SHP77 treated with DMSO at 0.1 percent for 48 hours (cell line): Measurements from ENCODE around the gene SLC3A2.

Experiments
- DNase-seq: peaks from one replicate; lab custom pipeline; 2025; lab: John Stamatoyannopoulos, UW

The SLC3A2 gene

DNA sequence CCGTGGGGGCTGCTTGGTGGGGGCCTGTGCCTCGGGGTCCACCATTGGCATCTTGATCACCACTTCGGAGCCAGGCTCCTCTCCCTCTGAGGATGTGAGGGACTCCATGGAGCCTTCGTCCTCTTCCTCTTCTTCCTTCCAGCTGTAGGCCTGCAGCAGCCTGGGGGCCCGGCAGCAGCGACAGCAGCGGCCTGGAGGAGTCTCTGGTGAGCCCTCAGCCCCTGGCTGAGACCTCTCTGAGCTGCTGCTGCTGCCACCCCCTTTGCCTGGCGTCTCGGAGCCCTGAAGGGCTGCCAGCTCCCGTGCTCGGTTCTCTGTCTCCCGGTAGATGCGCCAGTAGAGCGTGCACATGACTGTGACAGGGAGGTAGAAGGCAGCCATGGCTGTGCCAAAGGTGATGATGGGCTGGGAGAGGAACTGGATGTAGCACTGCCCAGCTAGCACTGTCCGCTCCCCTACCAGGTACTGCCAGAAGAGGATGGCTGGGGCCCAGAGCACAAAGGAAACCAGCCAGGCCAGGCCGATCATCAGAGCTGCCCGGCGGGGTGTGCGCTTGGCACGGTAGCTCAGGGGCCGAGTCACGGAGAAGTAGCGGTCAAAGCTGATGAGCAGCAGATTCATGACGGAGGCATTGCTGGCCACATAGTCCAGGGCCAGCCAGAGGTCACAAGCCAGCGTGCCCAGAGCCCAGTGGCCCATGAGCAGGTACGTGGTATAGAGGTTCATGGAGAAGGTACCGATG lies 29.6 kb downstream of the SLC3A2 start:
- DNase-seq = no peak

DNA sequence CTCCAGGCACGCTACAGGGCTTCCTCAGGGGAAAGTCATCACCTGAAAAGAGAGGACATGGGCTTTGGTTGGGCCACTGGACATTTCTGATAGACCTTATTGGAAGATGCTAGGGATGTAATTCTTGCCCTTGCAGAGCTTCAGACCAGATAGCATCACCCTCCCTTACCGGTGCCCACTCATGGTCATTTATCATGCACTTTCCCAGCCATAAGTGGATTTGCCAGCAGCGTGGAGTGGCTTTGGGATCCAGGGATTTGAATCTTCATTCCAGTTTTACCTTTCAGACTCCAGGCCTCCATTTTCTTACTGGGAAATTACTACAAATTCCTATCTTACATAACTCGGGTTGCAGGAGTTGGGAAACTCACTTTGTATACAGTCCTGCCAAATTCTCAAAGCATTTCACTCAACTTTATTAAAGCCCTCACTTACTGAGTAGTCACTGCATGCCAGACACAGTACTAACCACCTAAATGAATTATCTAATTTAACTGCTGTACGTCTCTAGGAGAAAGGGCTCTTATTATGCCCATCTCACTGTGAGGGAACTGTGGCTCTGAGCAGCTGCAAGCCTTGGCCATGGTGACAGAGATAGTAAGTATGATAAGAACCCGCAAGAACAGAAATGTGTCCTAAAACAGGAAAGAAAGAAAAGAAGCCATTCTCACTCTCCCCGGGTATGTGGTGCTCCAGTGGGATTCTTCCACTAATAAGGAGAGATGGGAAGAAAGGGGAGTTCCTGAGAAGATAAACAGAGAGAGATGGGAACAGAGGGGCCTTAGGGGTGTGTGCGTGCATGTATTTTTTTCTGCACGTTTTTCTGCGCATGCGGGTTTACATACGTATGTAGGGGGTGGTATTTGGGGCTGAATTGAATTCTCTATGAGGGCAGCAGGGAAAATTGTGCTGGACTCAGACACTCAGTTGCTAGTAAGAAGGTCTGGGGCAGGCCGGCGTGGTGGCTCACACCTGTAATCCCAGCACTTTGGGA lies 30.7 kb downstream of the SLC3A2 start:
- DNase-seq = no peak

GRCh38 chr11:62912268-62912667 lies 31.6 kb downstream of the SLC3A2 start:
- DNase-seq = no peak

DNA sequence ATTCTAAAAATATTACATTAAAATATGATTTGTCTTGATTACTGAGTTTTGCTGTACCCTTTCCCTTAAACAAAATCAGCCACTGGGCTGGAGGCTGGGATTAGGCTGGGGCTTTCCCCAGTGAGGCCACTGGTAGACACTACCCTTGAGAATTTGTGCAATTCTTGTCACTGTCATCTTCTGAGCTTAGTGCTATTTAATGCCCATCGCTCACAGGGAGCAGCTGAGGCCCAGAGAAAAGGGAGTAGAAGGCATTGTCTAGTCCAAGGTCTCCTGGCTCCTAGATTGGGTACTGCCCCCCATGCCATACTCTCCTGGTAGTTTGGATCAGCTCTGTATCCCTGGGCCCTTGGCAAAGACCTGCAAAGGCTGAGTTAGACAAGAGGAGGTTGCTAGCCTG lies 33.7 kb downstream of the SLC3A2 start:
- DNase-seq = no peak

DNA sequence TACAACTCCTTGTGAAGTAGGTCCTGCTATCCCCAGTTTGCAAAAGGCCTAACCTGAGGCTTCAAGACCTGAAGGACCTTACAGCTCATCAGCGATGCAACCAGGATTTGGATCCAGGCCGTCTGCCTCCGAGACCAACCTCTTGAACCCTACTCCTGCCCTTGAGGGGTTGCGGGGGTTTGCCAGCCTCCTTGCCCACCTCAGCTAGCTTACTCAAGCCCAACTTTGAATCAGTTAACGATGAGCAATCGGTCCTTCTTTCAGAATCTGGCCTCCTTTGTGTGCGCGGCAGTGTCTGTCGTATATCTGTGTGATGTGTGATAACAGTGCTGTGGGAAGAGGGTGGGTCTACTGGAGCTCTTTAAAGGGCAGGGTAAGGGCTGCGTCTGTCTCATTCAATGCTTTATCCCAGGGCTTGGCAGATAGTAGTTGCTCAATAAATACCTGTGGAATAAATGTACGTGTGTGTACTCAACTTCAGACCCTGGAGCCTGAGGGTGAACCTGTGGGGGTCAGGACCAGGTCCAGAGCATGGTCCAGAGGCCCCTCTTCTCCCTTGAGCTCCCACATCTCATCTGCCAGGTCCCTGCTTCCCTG lies 37.3 kb downstream of the SLC3A2 start:
- DNase-seq = no peak

DNA sequence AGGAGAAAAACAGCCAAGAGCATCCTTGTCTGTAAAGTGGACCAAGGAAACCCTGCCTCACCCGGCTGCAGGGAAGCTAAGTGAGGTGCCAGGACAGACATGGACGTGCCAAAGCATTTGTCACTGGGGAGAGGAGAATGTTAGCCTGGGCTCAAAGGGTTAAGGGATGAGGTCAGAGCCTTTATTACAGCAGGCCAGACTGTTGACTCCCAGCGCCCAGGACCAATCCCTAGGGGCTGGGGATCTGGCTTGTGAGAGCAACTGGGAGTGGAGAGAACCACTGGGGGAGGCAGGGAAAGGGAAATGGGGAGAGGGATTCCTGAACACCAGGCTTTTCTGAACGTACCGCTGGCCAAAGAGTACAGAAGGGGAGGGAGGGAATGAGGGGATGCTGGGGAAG lies 37.8 kb downstream of the SLC3A2 start:
- DNase-seq = no peak

GRCh38 chr11:62919476-62919875 lies 38.8 kb downstream of the SLC3A2 start:
- no peak for DNase-seq

DNA sequence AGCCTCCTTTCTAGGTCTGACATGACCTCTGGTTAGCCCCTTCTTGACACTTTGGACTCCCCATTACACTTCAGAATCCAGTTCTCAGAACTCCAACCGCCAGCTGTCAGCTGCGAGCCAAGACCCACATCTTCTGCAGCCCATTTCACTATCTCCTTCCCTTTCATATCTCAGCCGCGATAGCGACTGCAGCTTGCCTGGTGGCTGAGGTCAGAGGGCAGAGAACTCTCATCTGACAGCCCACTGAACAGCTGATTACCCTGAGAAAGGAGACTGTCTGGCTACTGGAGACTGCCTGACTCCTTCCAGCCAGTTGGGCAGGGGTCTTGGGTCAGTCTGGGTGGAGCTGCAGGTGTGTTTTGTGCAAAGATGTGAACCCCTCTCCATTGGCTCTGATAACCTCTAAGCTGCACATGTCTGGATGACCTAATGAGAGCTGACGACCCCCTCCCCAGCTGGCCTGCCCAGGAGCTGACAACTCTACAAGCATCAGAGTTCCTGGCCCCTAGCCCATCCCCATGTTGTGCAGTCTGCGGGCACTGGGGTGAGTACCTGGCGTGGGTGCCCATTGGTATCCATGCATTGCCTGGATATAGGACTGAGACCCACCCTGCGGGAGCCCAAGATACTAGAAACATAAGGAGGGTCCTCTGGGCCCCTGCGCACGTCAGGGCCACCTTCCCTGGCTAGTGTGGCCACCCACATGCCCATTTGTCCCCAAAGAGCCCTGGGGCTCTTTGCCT lies 39.4 kb downstream of the SLC3A2 start:
- no peak for DNase-seq

GRCh38 chr11:62921201-62921572 lies 40.5 kb downstream of the SLC3A2 start, which contains the start of gene CHRM1:
Gene CHRM1, minus strand, starts transcription at chr11:62921363. Its CDS starts 10,263 bp downstream, at chr11:62911100.
- no peak for DNase-seq

DNA sequence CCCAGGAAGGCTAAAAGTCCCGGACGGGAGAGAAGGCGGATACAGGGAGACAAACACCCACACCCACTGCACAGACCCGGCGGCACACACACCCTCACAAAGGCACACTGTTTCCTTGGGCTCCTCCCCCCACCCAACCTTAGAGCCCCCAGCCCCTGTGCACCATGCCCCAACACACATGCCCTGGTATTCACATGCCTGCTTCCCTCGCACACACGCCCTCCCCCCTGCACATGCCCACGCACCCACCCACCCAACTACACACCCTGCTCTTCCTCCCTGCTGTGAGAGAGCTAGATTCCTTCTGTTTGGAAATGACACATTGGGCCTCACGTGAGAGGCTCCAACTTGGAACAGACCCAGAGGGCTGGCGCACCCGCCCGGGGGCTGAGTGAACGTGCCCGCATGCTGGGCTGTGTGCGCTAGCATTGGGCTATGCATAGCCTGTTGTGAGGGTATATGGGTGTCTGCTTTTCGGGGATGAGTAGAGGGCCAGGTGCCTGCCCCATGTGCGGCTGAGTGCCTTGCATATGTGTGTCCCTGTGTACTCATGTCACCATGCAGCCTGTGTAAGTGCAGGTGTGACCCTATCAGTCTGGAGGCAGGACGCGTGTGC lies 41.0 kb downstream of the SLC3A2 start:
- DNase-seq = no peak

GRCh38 chr11:62922189-62922589 lies 41.5 kb downstream of the SLC3A2 start:
- no peak for DNase-seq

GRCh38 chr11:62922653-62923431 lies 42.1 kb downstream of the SLC3A2 start:
- no peak for DNase-seq

- no peak for DNase-seq
Measured at GRCh38 chr11:62923601-62924411, 43.1 kb downstream of the SLC3A2 start.

DNA sequence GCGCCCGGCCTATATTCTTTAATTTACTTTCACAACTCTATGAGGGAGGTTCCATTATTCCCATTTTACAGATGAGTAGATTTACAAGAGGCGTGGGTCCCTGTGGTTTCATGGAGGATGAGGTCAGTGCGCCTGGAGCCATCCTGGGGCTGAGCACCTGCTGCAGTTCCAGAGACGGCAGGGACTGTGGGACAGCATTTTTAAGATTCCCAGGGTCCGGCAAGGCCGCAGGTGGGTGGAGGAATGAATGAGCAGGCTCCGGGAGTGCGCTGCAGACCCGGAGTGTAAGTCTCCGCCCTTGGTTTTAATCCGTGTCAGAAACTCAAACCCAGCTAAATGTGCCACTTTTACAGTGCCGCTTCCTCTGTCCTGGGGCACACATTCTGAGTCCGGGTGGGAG lies 44.6 kb downstream of the SLC3A2 start:
- DNase-seq = no peak

GRCh38 chr11:62925745-62926679 lies 45.3 kb downstream of the SLC3A2 start:
- DNase-seq = no peak

- DNase-seq = no peak
Measured at GRCh38 chr11:62926680-62927455, 46.2 kb downstream of the SLC3A2 start.

DNA sequence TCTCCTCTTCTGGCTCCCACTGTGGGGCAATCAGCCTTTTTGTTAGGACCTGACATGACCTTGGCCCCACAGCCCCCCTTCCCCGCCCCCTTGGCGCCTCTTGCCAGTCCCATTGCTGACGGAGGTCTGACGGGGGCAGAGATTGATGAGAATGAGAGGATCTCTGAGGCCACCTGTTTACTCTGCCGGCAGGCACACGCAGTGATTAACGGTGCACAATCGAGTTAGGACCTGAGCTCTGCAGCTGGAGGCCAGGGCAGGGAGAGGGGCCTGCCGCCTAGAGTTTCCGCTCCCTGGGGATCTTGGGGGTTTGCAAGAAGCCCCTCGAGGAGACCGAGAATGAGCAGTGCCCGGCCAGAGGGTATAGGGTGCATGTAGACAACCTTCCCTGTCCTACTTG lies 47.3 kb downstream of the SLC3A2 start:
- DNase-seq = peak; percentile 61

DNA sequence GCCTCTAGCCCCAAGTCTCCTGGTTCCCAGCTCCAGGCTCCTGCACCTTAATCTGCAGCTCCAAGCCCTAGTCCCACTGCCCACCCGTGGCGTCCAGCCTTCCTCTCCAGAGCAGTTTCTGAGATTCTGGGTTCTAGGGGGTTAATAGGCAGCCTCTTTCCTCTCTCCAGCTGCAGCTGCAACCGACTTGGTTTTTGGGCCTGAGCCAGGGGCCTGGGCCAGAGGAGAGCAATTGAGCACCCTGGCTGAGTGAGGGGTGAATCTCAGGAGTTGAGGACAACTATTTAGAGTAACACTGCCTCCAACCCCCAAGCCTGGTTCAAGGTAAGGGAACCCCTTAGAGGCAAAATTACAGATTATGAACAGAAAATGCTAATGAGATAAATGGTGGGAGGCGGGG lies 49.5 kb downstream of the SLC3A2 start:
- peak; percentile 71 for DNase-seq
